IPS-20b (cell line): ENCODE measurements around the gene CRKL.

Source experiments
- H3K27ac ChIP-seq: one replicate; pipeline ENCODE4 v1.5.1; 2013; ENCODE audit warnings: low read length
- H3K27me3 ChIP-seq: 2 replicates; pipeline ENCODE4 v1.6.1; 2013; ENCODE audit warnings: mild to moderate bottlenecking, low read length, inconsistent platforms; ENCODE audit not compliant: insufficient read depth
- H3K36me3 ChIP-seq: 2 replicates; pipeline ENCODE4 v1.6.1; 2013; ENCODE audit warnings: low read depth, mild to moderate bottlenecking, inconsistent platforms, low read length, moderate library complexity; ENCODE audit not compliant: insufficient read depth
- H3K4me1 ChIP-seq: 2 replicates; pipeline ENCODE4 v1.6.1; 2013; ENCODE audit warnings: mild to moderate bottlenecking, control low read depth, inconsistent platforms, low read length, moderate library complexity; ENCODE audit not compliant: insufficient read depth
- H3K4me3 ChIP-seq: 2 replicates; pipeline ENCODE4 v1.5.1; 2013; ENCODE audit warnings: mild to moderate bottlenecking, low read length, inconsistent platforms
- H3K9ac ChIP-seq: 2 replicates; pipeline ENCODE4 v1.6.1; 2013; ENCODE audit warnings: low read depth, mild to moderate bottlenecking, inconsistent platforms, low read length, moderate library complexity
- H3K9me3 ChIP-seq: 2 replicates; pipeline ENCODE4 v1.6.1; 2013; ENCODE audit warnings: mild to moderate bottlenecking, low read depth, low read length, inconsistent platforms; ENCODE audit not compliant: insufficient read depth

Gene CRKL

DNA sequence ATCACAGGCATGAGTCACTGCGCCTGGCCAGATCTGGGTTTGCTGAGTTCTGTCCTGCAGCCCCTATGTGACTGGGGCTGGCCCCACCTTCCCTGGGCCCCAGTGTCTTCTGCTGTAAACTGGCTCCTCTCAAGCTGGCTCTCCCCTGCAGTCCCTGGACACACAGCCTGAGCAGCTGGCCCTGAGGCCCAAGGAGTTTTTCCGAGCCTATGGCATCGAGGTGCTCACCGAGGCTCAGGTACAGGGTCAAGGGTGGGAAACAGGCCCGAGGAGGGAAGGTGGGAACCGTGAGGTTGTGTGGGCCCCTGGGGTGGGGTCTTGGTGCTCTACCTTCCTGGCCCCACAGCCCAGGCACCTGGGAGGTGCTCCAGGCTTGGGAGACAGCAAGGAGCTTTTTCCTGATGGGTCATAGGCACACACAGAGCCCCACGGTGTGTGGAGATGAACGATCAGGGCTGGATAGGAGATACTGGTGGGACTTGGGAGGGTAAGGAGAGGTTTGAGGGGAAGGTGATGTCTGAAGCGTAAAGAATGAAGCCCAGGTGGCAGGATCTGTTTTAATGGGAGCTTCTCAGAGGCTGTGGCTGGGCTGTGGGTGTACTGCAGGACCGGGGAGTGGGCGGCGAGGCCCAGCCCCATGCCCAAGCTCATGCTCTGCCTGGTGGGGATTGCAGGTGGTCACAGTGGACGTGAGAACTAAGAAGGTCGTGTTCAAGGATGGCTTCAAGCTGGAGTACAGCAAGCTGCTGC lies 58.5 kb downstream of the CRKL start:
- Histone ChIP-seq H3K27me3 (peaks cover 39% of the 10 kb centered on the region), H3K36me3 (no peaks in the 10 kb centered on the region), H3K4me3 (no peak overlapping the region), H3K27ac (no peak overlapping the region), H3K4me1 (peaks cover 5% of the 10 kb centered on the region; the same call in 1 of the 2 replicates), H3K9me3 (peaks cover 8% of the 10 kb centered on the region; the same call in 1 of the 2 replicates), H3K9ac (no peak overlapping the region)

DNA sequence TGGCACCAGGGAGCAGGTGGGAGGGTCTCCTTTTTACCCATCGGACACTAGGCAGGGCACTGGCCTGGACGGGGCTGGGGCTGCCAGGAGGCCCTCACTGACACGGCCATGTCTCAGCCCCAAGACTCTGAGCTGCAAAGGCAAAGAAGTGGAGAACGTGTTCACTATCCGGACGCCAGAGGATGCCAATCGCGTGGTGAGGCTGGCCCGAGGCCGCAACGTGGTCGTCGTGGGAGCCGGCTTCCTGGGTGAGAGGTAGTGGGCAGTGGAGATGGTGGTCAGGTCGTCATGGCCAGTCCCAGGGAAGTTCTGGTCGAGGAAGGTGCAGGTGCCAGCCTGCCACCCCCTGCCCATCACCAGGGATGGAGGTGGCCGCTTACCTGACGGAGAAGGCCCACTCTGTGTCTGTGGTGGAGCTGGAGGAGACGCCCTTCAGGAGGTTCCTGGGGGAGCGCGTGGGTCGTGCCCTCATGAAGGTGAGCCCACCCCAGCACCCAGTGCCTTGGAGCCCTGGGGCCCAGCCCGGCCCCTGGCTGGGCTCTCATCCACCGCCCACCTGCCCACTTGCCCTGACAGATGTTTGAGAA lies 59.2 kb downstream of the CRKL start:
- peaks cover 42% of the 10 kb centered on the region for H3K27me3 ChIP-seq
- no peak overlapping the region for H3K9ac ChIP-seq
- no peaks in the 10 kb centered on the region for H3K36me3 ChIP-seq
- no peak overlapping the region for H3K27ac ChIP-seq
- peaks cover 2% of the 10 kb centered on the region; the same call in 1 of the 2 replicates for H3K4me1 ChIP-seq
- no peak overlapping the region for H3K4me3 ChIP-seq
- peaks cover 8% of the 10 kb centered on the region; the same call in 1 of the 2 replicates for H3K9me3 ChIP-seq

DNA sequence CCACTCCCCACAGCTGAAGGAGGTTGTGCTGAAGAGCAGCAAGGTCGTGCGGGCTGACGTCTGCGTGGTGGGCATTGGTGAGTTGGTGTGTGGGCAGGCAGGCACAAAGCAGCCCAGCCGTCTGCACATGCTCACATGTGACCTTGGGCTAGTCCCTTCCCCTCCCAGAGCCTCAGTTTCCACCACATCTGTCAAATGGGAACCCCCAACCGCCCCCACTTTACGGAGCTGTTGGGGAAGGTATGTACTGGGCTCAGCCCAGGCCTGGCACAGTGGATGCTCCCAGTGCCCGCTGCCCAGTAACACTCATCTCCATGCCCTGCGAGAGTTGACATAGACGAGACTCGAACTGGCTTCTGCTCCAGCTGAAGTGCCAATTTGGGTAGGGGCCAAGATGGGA lies 59.8 kb downstream of the CRKL start:
- Histone ChIP-seq H3K27ac (no peak overlapping the region), H3K36me3 (no peaks in the 10 kb centered on the region), H3K27me3 (peaks cover 42% of the 10 kb centered on the region), H3K4me3 (no peak overlapping the region), H3K9ac (no peak overlapping the region), H3K9me3 (peaks cover 8% of the 10 kb centered on the region; the same call in 1 of the 2 replicates), H3K4me1 (no peaks in the 10 kb centered on the region)

DNA sequence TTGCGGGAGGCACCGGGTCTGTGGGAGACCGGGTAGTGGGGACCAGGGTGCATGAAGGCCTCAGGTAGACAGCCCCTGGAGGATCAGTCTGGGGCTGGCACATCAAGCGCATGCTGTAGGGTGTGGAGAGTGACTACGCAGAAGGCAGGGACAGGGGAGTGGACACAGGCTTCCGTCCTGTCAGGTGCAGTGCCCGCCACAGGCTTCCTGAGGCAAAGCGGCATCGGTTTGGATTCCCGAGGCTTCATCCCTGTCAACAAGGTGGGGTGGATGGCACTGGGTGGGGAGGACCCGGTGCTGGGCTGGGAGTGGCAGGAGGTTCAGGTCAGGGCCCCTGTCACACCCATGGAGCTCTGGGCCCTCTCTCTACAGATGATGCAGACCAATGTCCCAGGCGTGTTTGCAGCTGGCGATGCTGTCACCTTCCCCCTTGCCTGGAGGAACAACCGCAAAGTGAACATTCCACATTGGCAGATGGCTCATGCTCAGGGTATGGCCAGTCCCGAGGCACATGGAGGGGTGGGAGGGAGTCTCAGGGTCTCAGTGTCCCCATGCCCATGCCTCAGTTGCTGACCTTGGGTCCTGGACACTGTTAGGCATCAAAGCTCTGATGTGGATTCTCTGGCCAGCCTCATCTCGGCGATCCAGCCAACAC lies 60.4 kb downstream of the CRKL start:
- Histone ChIP-seq H3K4me1 (no peaks in the 10 kb centered on the region; the same call in 1 of the 2 replicates), H3K9me3 (peaks cover 8% of the 10 kb centered on the region; the same call in 1 of the 2 replicates), H3K36me3 (no peaks in the 10 kb centered on the region), H3K4me3 (no peak overlapping the region), H3K27me3 (peaks cover 44% of the 10 kb centered on the region), H3K27ac (no peak overlapping the region), H3K9ac (no peak overlapping the region)

DNA sequence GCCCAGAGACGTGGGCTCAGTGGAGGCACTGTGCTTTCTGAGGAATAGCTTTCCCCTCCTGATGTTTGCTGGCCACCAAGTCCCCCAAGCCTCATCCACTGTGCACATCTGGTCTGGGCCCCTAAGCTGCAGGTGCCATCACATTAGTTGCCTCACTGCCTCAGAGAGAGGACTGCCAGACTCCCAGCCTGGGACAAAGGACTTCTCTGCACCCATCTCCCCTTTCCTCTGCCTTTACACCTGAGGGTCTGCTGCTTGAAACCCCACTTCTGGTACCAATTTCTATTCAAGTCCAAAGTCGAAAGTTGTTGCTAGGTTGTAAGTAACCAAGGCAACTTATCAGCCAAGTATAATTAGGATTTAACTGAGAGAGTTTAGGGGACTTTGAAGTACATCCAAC lies 61.2 kb downstream of the CRKL start:
- peaks cover 49% of the 10 kb centered on the region for H3K27me3 ChIP-seq
- H3K4me3 ChIP-seq: no peak overlapping the region
- no peaks in the 10 kb centered on the region; the same call in 1 of the 2 replicates for H3K4me1 ChIP-seq
- no peaks in the 10 kb centered on the region for H3K36me3 ChIP-seq
- no peak overlapping the region for H3K9ac ChIP-seq
- H3K27ac ChIP-seq: no peak overlapping the region
- peaks cover 8% of the 10 kb centered on the region; the same call in 1 of the 2 replicates for H3K9me3 ChIP-seq

DNA sequence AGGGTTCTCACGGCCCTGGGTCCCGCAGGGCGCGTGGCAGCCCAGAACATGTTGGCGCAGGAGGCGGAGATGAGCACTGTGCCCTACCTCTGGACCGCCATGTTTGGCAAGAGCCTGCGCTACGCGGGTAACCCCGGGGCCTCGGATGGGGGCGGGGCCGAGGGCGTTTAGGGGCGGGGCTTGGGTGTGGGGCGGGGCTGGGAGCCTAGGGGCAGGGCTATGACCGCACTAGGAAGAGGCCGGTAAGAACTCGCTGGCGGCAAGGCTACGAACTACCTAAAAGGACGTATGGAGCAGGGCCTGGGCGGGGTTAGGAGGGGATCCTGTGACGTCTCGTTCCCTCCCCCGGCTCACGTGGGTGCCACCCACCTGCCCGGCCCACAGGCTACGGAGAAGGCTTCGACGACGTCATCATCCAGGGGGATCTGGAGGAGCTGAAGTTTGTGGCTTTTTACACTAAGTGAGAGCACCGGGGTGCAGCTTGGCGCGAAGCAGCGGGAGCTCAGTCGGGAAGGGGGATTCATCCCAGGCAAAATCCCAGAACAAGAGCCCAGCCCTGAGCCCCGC lies 62.1 kb downstream of the CRKL start:
- peak overlapping the region; percentile 63 for H3K4me3 ChIP-seq
- peak overlapping the region; percentile 75; the same call in 1 of the 2 replicates for H3K9ac ChIP-seq

DNA sequence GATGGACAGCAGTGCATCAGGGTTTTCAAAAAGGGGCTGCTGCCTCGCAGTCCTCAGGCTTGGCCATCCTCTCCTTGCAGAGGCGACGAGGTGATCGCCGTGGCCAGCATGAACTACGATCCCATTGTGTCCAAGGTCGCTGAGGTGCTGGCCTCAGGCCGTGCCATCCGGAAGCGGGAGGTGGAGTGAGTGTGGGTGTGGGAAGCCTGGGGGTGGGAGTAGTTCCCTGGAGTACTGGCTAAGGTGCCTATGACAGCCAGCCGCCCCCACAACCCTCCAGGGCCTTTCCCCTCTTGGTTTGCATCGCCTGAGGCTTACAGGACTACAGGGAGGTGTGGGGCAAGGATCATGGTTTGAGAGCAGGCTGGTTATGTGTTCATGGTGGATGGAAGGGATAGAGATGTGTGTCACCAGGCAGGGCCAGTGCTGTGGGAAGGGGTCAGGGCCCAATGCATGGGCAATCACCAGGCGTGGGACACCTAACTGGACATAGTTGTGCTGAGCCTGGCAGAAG lies 62.8 kb downstream of the CRKL start:
- peaks cover 45% of the 10 kb centered on the region for H3K27me3 ChIP-seq
- H3K9ac ChIP-seq: peak overlapping the region; percentile 75; the same call in 1 of the 2 replicates
- no peaks in the 10 kb centered on the region for H3K36me3 ChIP-seq
- H3K9me3 ChIP-seq: peaks cover 8% of the 10 kb centered on the region; the same call in 1 of the 2 replicates
- no peak overlapping the region for H3K27ac ChIP-seq
- H3K4me1 ChIP-seq: no peaks in the 10 kb centered on the region; the same call in 1 of the 2 replicates
- H3K4me3 ChIP-seq: peak overlapping the region; percentile 63

More for the DNA sequence above, 62.1 kb downstream of the CRKL start:
- H3K27ac ChIP-seq: no peak overlapping the region
- no peaks in the 10 kb centered on the region; the same call in 1 of the 2 replicates for H3K4me1 ChIP-seq
- peaks cover 45% of the 10 kb centered on the region for H3K27me3 ChIP-seq
- peaks cover 8% of the 10 kb centered on the region; the same call in 1 of the 2 replicates for H3K9me3 ChIP-seq
- no peaks in the 10 kb centered on the region for H3K36me3 ChIP-seq

DNA sequence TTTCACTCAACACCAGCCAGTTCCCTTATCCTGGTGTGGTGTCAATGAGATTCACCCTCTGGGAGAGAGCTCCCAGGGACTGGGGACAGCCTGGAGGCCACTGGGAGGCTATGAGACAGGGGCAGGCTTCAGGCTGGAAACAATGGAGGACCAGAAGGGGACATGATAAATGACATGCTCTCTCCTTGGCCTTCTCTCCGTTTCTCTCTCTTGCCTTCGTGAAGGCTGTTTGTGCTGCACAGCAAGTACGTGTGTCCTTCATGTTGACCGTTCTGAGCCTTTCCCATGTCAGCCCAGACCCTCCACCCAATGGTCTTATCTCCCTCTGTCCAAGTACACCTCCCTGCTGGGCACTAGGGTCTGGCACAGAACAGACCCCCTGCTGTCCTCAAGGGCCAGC lies 63.3 kb downstream of the CRKL start:
- H3K36me3 ChIP-seq: 0 out of 2 replicates have a peak, but pooled peaks cover 2% of the 10 kb centered on the region
- no peak overlapping the region for H3K4me3 ChIP-seq
- H3K27me3 ChIP-seq: peaks cover 45% of the 10 kb centered on the region
- peaks cover 8% of the 10 kb centered on the region; the same call in 1 of the 2 replicates for H3K9me3 ChIP-seq
- H3K27ac ChIP-seq: no peak overlapping the region
- no peak overlapping the region for H3K9ac ChIP-seq
- no peaks in the 10 kb centered on the region; the same call in 1 of the 2 replicates for H3K4me1 ChIP-seq

DNA sequence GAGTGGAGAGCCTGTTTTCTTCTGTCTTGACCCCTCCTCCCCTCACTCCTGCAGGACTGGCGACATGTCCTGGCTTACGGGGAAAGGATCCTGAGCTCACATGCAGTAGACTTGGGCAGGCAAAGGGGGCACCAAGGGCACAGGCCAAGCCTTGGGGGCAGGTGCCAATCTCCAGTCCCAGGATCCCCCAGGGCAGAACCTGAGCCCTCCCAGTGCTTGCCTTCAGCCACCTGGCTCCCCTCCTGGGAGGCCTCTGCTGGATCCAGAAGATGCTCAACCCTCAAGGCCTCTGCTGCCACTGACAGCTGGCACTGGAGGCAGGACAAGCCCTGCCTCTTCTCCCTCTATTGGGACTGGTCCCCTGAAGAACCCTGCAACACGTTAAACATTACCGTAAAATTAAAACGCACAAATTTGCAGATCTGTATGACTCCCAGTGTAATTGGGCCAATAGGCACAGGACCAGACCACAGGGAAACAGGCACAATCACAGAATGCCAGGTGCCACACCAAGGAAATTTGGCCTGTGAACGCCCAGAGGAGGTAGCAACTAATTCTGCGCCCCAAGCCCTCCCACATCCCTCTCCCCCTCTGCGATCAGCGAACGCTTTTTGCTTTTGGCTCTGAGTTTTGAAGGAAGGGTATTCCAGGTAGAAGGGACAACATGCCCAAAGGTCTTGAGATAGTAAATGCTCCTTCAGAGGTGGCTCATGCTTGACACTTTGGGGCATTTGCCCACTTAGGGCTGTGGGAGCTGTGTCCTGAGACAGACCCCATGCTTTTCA lies 63.9 kb downstream of the CRKL start:
- peaks cover 6% of the 10 kb centered on the region; the same call in 1 of the 2 replicates for H3K36me3 ChIP-seq
- no peaks in the 10 kb centered on the region; the same call in 1 of the 2 replicates for H3K4me1 ChIP-seq
- peak overlapping the region; percentile 83 for H3K4me3 ChIP-seq
- no peak overlapping the region for H3K27ac ChIP-seq
- peaks cover 8% of the 10 kb centered on the region; the same call in 1 of the 2 replicates for H3K9me3 ChIP-seq
- peaks cover 45% of the 10 kb centered on the region for H3K27me3 ChIP-seq
- peak overlapping the region; percentile 74; the same call in 1 of the 2 replicates for H3K9ac ChIP-seq

DNA sequence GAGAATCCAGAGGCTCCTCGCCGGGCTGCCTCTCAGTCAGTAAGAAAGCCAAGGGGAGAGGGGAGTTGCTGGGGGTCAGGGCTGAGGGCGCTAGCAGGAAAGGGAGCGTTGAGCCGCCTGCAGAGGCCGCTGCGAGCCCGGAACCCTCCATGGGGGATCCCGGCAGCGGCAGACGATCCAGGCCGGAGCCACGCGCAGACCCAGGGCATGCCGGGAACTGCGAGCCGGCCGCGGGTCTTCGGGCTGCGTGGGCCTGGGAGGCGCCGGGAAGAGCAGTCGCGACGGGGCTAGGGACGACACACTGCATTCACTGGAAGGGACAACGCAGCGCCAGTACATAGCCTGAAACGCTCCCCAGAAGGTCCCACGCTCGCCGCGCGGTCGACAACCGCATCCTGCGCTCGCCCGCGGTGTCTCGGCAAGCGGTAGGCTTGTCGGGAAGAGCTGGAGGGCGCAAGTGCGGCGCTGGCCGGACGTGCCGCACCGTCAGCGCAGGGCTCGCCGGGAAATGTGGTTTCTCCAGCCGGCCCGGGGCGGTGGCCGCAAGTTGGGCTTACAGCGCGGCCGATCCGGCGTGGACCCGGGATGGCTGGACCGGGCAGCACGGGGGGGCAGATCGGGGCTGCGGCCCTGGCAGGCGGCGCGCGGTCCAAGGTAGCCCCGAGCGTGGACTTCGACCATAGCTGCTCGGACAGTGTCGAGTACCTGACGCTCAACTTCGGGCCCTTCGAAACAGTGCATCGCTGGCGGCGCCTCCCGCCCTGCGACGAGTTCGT lies 64.8 kb downstream of the CRKL start, which contains the start of gene LZTR1:
TSS of gene LZTR1 (plus strand) at position 511 of the 776 bp plus-strand sequence. CDS start at position 586, 75 bp downstream.
- peak within 1 kb of the TSS; percentile 74 for H3K9ac ChIP-seq
- H3K27ac ChIP-seq: no peak within 1 kb of the TSS
- H3K27me3 ChIP-seq: peaks cover 37% of the 10 kb centered on the region
- H3K36me3 ChIP-seq: peaks cover 6% of the 10 kb centered on the region; the same call in 1 of the 2 replicates
- peaks cover 8% of the 10 kb centered on the region; the same call in 1 of the 2 replicates for H3K9me3 ChIP-seq
- no peaks in the 10 kb centered on the region; the same call in 1 of the 2 replicates for H3K4me1 ChIP-seq
- H3K4me3 ChIP-seq: peak within 1 kb of the TSS; percentile 83
